GM12801 (cell line): ENCODE data around the gene LYSMD3.

Experiments used
- CTCF ChIP-seq: IDR thresholded peaks from one replicate; pipeline ENCODE4 v1.5.1; 2011; ENCODE audit warnings: control low read depth; ENCODE audit not compliant: insufficient read length; ENCODE audit errors: extremely low read depth

The LYSMD3 gene

GRCh38 chr5:90529194-90529938, at the start of gene LYSMD3:
LYSMD3 (minus strand) TSS chr5:90529584; CDS start chr5:90525289, 4,295 bp downstream.
- no peak for TF ChIP-seq CTCF

GRCh38 chr5:90575712-90576111, 46.3 kb upstream of the LYSMD3 start:
- no peak for TF ChIP-seq CTCF

GRCh38 chr5:90571147-90571773, 41.9 kb upstream of the LYSMD3 start:
- no peak for TF ChIP-seq CTCF

- TF ChIP-seq CTCF, result no peak
Measured at GRCh38 chr5:90570034-90570433, 40.6 kb upstream of the LYSMD3 start.

- no peak for TF ChIP-seq CTCF
Measured at GRCh38 chr5:90569084-90569483, 39.7 kb upstream of the LYSMD3 start.

- TF ChIP-seq CTCF, result no peak
Measured at GRCh38 chr5:90565491-90565890, 36.1 kb upstream of the LYSMD3 start.

GRCh38 chr5:90563108-90563507, 33.7 kb upstream of the LYSMD3 start:
- no peak for TF ChIP-seq CTCF
